ENCODE data around the gene KRTAP6-2. TPM values are rescaled to one million over a fixed set of nuclear protein-coding genes. Genes with fewer than 3 reads are reported as not detected.

KRTAP6-2 gene
- total RNA-seq, 1 donor from 2014 or later = not detected

DNA sequence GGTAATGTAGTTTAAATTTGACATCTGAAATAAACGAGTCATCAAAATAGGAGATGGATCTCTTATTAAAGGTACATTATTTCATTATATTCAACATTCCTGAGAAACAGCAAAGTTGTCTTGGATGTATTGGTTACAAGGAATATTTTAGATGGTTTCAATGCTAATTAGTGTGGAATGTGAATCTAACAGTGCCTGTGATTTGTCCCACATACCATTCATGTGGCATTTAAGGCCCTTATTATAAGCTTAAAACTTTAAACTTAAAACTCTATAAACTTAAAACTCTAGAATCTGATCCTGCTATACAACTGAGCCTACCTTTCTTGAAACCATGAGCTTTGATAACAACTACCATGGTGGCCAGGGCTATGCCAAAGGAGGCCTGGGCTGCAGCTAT, 2.1 kb upstream of the KRTAP6-2 start, which contains the start of gene KRTAP22-1:
Gene KRTAP22-1, plus strand, starts transcription at position 301 of the 400 bp plus-strand sequence.
- no peak within 1 kb of the TSS for H3K4me3 ChIP-seq
- TF ChIP-seq, protein P1, sequence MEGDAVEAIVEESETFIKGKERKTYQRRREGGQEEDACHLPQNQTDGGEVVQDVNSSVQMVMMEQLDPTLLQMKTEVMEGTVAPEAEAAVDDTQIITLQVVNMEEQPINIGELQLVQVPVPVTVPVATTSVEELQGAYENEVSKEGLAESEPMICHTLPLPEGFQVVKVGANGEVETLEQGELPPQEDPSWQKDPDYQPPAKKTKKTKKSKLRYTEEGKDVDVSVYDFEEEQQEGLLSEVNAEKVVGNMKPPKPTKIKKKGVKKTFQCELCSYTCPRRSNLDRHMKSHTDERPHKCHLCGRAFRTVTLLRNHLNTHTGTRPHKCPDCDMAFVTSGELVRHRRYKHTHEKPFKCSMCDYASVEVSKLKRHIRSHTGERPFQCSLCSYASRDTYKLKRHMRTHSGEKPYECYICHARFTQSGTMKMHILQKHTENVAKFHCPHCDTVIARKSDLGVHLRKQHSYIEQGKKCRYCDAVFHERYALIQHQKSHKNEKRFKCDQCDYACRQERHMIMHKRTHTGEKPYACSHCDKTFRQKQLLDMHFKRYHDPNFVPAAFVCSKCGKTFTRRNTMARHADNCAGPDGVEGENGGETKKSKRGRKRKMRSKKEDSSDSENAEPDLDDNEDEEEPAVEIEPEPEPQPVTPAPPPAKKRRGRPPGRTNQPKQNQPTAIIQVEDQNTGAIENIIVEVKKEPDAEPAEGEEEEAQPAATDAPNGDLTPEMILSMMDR (IDR thresholded peaks at IDR 0.05) = no peak

DNA sequence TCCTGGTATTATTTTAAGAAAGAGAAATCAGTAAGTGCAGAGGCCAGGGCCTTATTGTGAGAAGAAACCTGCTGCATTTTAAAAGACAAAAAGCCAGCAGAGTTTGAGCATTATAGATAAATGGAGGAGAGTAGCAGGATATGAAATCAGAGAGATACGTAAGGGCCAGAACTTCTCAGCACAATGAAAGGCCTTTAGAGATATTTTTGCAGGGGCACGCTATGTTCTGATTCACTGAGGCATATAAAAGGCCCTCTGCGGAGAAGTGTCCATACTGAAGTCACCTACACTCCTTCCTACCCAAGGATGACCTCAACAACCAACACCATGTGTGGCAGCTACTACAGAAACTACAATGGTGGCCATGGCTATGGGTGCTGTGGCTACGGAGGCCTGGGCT, 6.6 kb downstream of the KRTAP6-2 start, which contains the start of gene KRTAP6-3:
Gene KRTAP6-3, plus strand, starts transcription at position 301 of the 400 bp plus-strand sequence. Its CDS starts 6 bp downstream, at position 307.
- Histone ChIP-seq H3K9me3 (no peaks in the 10 kb centered on the region), H3K4me3 (no peak within 1 kb of the TSS), H3K27ac (no peak within 1 kb of the TSS), H3K27me3 (ENCODE audit: low read depth) (no peaks in the 10 kb centered on the region), H3K4me1 (no peaks in the 10 kb centered on the region), H3K36me3 (no peaks in the 10 kb centered on the region)
- intact Hi-C loops (cut with DNase I) = no loop called here
- TF ChIP-seq, protein P1 (IDR thresholded peaks at IDR 0.05) = no peak
- ATAC-seq = no peak
- no peak for DNase-seq

More for the DNA sequence above, 2.1 kb upstream of the KRTAP6-2 start, which contains the start of gene KRTAP22-1:
- Histone ChIP-seq H3K9me3 (no peaks in the 10 kb centered on the region), H3K36me3 (no peaks in the 10 kb centered on the region), H3K27ac (no peak within 1 kb of the TSS), H3K4me1 (no peaks in the 10 kb centered on the region), H3K27me3 (ENCODE audit: low read depth) (no peaks in the 10 kb centered on the region)
- DNase-seq = no peak
- intact Hi-C loops (cut with DNase I) = no loop called here
- no peak for ATAC-seq

- Histone ChIP-seq H3K4me3 (no peak within 1 kb of the TSS), H3K9me3 (no peaks in the 10 kb centered on the region), H3K36me3 (no peaks in the 10 kb centered on the region), H3K4me1 (no peaks in the 10 kb centered on the region), H3K27me3 (ENCODE audit: low read depth) (no peaks in the 10 kb centered on the region), H3K27ac (no peak within 1 kb of the TSS)
- intact Hi-C loops (cut with DNase I) = no loop called here
- DNase-seq (no peak), ATAC-seq (no peak)
- TF ChIP-seq, protein P1 (IDR thresholded peaks at IDR 0.05) = no peak
Measured at GRCh38 chr21:30590297-30590696, 8.4 kb downstream of the KRTAP6-2 start, which contains the start of gene KRTAP22-2. Gene KRTAP22-2, minus strand, starts transcription at chr21:30590397.

GRCh38 chr21:30582870-30583269, 15.8 kb downstream of the KRTAP6-2 start:
- no peaks in the 10 kb centered on the region for H3K27me3 ChIP-seq (ENCODE audit: low read depth)
- no peak overlapping the region for H3K4me3 ChIP-seq
- DNase-seq (no peak), ATAC-seq (no peak)
- H3K36me3 ChIP-seq = no peaks in the 10 kb centered on the region
- intact Hi-C loops (cut with DNase I) = no loop called here
- no peaks in the 10 kb centered on the region for H3K9me3 ChIP-seq
- H3K27ac ChIP-seq = no peak overlapping the region
- TF ChIP-seq, protein P1 (IDR thresholded peaks at IDR 0.05) = no peak
- H3K4me1 ChIP-seq = no peaks in the 10 kb centered on the region

- intact Hi-C loops (cut with DNase I) = no loop called here
- no peaks in the 10 kb centered on the region for H3K36me3 ChIP-seq
- H3K27ac ChIP-seq = no peak overlapping the region
- no peaks in the 10 kb centered on the region for H3K27me3 ChIP-seq (ENCODE audit: low read depth)
- ATAC-seq (no peak), DNase-seq (no peak)
- TF ChIP-seq, protein P1 (IDR thresholded peaks at IDR 0.05) = no peak
- H3K4me3 ChIP-seq = no peak overlapping the region
- H3K9me3 ChIP-seq = no peaks in the 10 kb centered on the region
- no peaks in the 10 kb centered on the region for H3K4me1 ChIP-seq
Measured at GRCh38 chr21:30580132-30580531, 18.6 kb downstream of the KRTAP6-2 start.
